HG02678 (cell line): Measurements from ENCODE around the gene NADK2.
"Not testable (repeated sequence)": the region's sequence is repeated elsewhere in the genome, so short reads cannot be mapped to it uniquely, and the experiment has no call there.

Experiments used
- ATAC-seq: cut with Tn5 transposase; IDR thresholded peaks from one replicate; pipeline ENCODE4 v1.9.1; 2021; ENCODE audit warnings: mild to moderate bottlenecking, moderate library complexity; ENCODE audit not compliant: unreplicated experiment

NADK2 gene

GRCh38 chr5:36208786-36209185 is 32.9 kb downstream of the NADK2 start:
- no peak for ATAC-seq

GRCh38 chr5:36206913-36207312 is 34.8 kb downstream of the NADK2 start:
- ATAC-seq = no peak

GRCh38 chr5:36205329-36205728 is 36.4 kb downstream of the NADK2 start:
- ATAC-seq = no peak

- ATAC-seq = no peak
Observed at GRCh38 chr5:36202521-36202961, 39.2 kb downstream of the NADK2 start.

GRCh38 chr5:36200513-36200912 is 41.2 kb downstream of the NADK2 start:
- no peak for ATAC-seq

GRCh38 chr5:36199620-36200019 is 42.1 kb downstream of the NADK2 start:
- ATAC-seq = no peak

GRCh38 chr5:36198783-36199182 is 42.9 kb downstream of the NADK2 start:
- not testable (repeated sequence) for ATAC-seq

- ATAC-seq = no peak
Observed at GRCh38 chr5:36198281-36198680, 43.4 kb downstream of the NADK2 start.

- no peak for ATAC-seq
Observed at GRCh38 chr5:36193746-36194145, 48.0 kb downstream of the NADK2 start.

- not testable (repeated sequence) for ATAC-seq
Observed at GRCh38 chr5:36184408-36184807, 57.3 kb downstream of the NADK2 start.

- no peak for ATAC-seq
Observed at GRCh38 chr5:36181774-36182173, 60.0 kb downstream of the NADK2 start.

- no peak for ATAC-seq
Observed at GRCh38 chr5:36180556-36181350, 61.0 kb downstream of the NADK2 start.

GRCh38 chr5:36179950-36180349 is 61.8 kb downstream of the NADK2 start:
- ATAC-seq = no peak

- no peak for ATAC-seq
Observed at GRCh38 chr5:36178524-36178890, 63.2 kb downstream of the NADK2 start.

- no peak for ATAC-seq
Observed at GRCh38 chr5:36177715-36178523, 63.8 kb downstream of the NADK2 start.

GRCh38 chr5:36177154-36177553 is 64.6 kb downstream of the NADK2 start:
- ATAC-seq = peak; percentile 97

- ATAC-seq = no peak
Observed at GRCh38 chr5:36175043-36175442, 66.7 kb downstream of the NADK2 start.

- ATAC-seq = no peak
Observed at GRCh38 chr5:36174119-36174518, 67.6 kb downstream of the NADK2 start.

GRCh38 chr5:36173426-36173825 is 68.3 kb downstream of the NADK2 start:
- no peak for ATAC-seq

- ATAC-seq = no peak
Observed at GRCh38 chr5:36172599-36172998, 69.1 kb downstream of the NADK2 start.

GRCh38 chr5:36170832-36171424 is 70.8 kb downstream of the NADK2 start:
- ATAC-seq = no peak

- ATAC-seq = no peak
Observed at GRCh38 chr5:36168737-36169136, 73.0 kb downstream of the NADK2 start.
